ACC112 (cell line): Measurements from ENCODE around the gene SIX5.

Source experiments
- H2AFZ ChIP-seq: fragments of 200-600 bp; sonication (generic); one replicate; pipeline ENCODE4 v1.6.0; 2017; ENCODE audit warnings: antibody characterized with exemption, low read length; ENCODE audit not compliant: unreplicated experiment
- H3K27ac ChIP-seq: fragments of 200-600 bp; sonication (generic); 2 replicates; pipeline ENCODE4 v1.5.1; 2014; ENCODE audit warnings: low read depth, mild to moderate bottlenecking, antibody characterized with exemption, low read length, moderate library complexity
- H3K27me3 ChIP-seq: fragments of 200-600 bp; sonication (generic); 2 replicates; pipeline ENCODE4 v1.6.1; 2014; ENCODE audit warnings: mild to moderate bottlenecking, antibody characterized with exemption, low read length, moderate library complexity, mixed read lengths; ENCODE audit not compliant: insufficient read depth
- H3K36me3 ChIP-seq: fragments of 200-600 bp; sonication (generic); 2 replicates; pipeline ENCODE4 v1.6.1; 2016; ENCODE audit warnings: mild to moderate bottlenecking, antibody characterized with exemption, low read length, moderate library complexity, mixed read lengths; ENCODE audit not compliant: insufficient read depth
- H3K4me1 ChIP-seq: fragments of 200-600 bp; sonication (generic); one replicate; pipeline ENCODE4 v1.6.1; 2016; ENCODE audit warnings: low read length, mixed read lengths; ENCODE audit not compliant: insufficient read depth, unreplicated experiment, control insufficient read depth
- H3K4me3 ChIP-seq: fragments of 200-600 bp; sonication (generic); 2 replicates; pipeline ENCODE4 v1.5.1; 2014; ENCODE audit warnings: mild to moderate bottlenecking, low read depth, low read length
- H3K79me2 ChIP-seq: fragments of 200-600 bp; sonication (generic); one replicate; pipeline ENCODE4 v1.6.0; 2016; ENCODE audit warnings: low read length; ENCODE audit not compliant: control insufficient read depth, unreplicated experiment, insufficient read depth

Gene SIX5

GRCh38 chr19:45782162-45782691 lies 13.2 kb upstream of the SIX5 start, which contains the start of gene DMPK:
Gene DMPK, minus strand, starts transcription at chr19:45782490. Its CDS starts 138 bp downstream, at chr19:45782352.
- peaks cover 30% of the 10 kb centered on the region for H3K4me1 ChIP-seq
- H3K36me3 ChIP-seq: 0 out of 2 replicates have a peak, but pooled peaks cover 11% of the 10 kb centered on the region
- H3K4me3 ChIP-seq: no peak within 1 kb of the TSS
- H3K27ac ChIP-seq: peak within 1 kb of the TSS; percentile 77
- H3K79me2 ChIP-seq: no peaks in the 10 kb centered on the region
- no peak within 1 kb of the TSS for H2AFZ ChIP-seq
- no peaks in the 10 kb centered on the region for H3K27me3 ChIP-seq

- no peaks in the 10 kb centered on the region for H3K79me2 ChIP-seq
- peaks cover 30% of the 10 kb centered on the region for H3K4me1 ChIP-seq
- 0 out of 2 replicates have a peak, but pooled peaks cover 11% of the 10 kb centered on the region for H3K36me3 ChIP-seq
- no peak overlapping the region for H2AFZ ChIP-seq
- no peak overlapping the region for H3K27ac ChIP-seq
- no peaks in the 10 kb centered on the region for H3K27me3 ChIP-seq
- no peak overlapping the region for H3K4me3 ChIP-seq
Measured at GRCh38 chr19:45781214-45782161, 12.4 kb upstream of the SIX5 start.

DNA sequence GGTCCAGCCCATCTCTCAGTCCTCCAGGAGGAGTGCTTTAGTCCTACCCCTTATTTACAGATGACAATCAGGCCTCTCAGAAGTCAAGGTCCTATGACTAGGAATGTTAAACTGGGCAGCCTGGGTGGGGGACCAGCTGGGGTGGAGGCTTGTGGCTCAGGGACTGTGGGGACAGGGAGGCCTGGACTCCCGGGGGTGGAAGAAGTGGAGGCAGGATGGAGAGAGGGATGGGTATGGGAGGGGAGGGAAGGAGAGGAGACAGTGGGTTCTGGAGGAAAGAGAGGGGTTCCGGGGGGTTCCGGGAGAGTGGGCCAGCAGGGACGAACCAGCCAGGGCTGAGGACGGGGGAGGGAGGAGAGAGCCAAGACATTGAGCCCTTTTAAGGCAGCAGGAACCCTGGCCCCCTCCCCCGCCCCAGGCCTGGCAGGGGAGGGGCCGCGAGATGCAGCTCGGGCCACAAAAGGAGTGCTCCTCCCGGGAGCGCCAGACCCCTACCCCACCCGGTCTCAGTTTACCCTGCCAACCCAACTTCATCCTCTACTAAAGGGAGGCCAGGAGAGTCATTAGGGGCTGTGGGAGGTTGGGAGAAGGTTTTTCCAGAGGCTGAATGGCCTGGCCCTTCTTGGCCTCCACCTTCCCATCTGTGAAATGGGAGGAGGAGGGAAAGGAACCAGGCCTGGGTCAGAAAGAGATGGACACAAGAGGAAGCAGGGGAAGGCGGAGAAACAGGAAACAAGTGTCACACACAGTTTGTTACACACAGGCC lies 11.6 kb upstream of the SIX5 start:
- Histone ChIP-seq H3K27ac (no peak overlapping the region), H2AFZ (no peak overlapping the region), H3K79me2 (no peaks in the 10 kb centered on the region), H3K27me3 (no peaks in the 10 kb centered on the region), H3K36me3 (0 out of 2 replicates have a peak, but pooled peaks cover 11% of the 10 kb centered on the region), H3K4me3 (no peak overlapping the region), H3K4me1 (peaks cover 30% of the 10 kb centered on the region)

GRCh38 chr19:45780146-45780447 lies 11.0 kb upstream of the SIX5 start:
- Histone ChIP-seq H3K79me2 (no peaks in the 10 kb centered on the region), H3K27ac (no peak overlapping the region), H3K4me1 (peaks cover 30% of the 10 kb centered on the region), H3K4me3 (no peak overlapping the region), H3K27me3 (no peaks in the 10 kb centered on the region), H2AFZ (no peak overlapping the region), H3K36me3 (0 out of 2 replicates have a peak, but pooled peaks cover 11% of the 10 kb centered on the region)

DNA sequence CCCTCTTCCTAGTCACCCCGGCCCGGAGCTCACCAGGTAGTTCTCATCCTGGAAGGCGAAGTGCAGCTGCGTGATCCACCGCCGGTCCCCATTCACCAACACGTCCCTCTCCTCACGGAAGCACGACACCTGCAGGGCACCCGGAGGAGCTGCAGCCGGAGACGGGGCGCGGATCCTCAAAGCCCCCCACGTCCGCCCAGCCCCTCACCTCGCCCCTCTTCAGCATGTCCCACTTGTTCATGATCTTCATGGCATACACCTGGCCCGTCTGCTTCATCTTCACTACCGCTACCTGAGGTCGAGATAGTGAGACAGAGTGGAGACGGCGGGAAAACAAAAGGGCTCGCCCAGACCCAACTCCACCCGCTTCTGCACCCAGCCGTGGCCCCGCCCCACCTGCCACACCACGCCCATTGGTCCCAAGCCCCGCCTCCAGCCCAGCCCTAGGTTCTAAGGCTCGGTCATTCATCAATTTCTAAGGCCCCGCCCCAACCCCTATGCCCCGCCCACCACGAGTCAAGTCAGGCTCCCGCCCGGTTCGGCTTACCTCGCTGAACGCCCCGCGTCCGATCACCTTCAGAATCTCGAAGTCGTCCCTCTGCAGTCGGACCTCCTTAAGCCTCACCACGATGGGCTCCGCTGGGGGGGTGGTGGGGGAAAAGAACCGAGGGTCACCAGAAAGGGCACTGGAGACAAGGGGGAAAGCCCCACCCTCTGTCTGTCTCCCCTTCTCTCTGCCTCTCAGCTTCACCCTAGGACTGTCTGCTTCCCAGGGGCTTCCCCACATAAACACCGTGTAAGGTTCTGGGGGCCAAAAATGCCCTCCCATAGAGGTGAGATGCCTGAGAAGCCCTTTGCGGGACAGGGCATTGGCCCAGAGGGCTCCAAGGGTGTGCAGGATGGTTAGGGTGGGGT lies 10.4 kb upstream of the SIX5 start:
- H2AFZ ChIP-seq: no peak overlapping the region
- H3K27ac ChIP-seq: no peak overlapping the region
- H3K79me2 ChIP-seq: no peaks in the 10 kb centered on the region
- no peaks in the 10 kb centered on the region for H3K27me3 ChIP-seq
- no peak overlapping the region for H3K4me3 ChIP-seq
- H3K4me1 ChIP-seq: peaks cover 30% of the 10 kb centered on the region
- 0 out of 2 replicates have a peak, but pooled peaks cover 11% of the 10 kb centered on the region for H3K36me3 ChIP-seq

DNA sequence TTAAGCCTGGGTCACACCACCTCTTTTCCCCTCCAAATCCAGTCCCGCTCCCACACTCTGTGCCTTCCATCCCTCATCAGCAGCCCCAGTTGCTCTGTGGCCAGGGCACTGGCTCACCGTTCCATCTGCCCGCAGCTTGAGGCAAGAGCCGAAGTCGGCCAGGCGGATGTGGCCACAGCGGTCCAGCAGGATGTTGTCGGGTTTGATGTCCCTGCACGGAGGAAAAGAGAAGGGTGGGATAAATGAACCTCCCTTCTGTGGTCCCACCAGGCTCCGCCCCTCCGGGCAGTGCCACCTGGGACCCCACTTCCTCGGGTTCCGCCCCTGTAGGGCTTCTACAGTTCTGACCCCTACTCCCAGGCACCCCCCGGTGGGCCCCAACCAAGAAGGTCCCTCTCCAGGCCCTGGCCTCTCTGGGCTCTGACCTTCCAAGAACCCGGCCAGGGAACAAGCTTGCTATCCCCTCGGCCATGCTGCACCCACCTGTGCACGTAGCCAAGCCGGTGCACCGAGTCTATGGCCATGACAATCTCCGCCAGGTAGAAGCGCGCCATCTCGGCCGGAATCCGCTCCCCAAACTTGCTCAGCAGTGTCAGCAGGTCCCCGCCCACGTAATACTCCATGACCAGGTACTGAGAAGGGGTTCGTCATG lies 9.1 kb upstream of the SIX5 start:
- Histone ChIP-seq H2AFZ (no peak overlapping the region), H3K4me1 (peaks cover 19% of the 10 kb centered on the region), H3K4me3 (no peak overlapping the region), H3K27ac (no peak overlapping the region), H3K36me3 (0 out of 2 replicates have a peak, but pooled peaks cover 11% of the 10 kb centered on the region), H3K27me3 (no peaks in the 10 kb centered on the region), H3K79me2 (no peaks in the 10 kb centered on the region)

DNA sequence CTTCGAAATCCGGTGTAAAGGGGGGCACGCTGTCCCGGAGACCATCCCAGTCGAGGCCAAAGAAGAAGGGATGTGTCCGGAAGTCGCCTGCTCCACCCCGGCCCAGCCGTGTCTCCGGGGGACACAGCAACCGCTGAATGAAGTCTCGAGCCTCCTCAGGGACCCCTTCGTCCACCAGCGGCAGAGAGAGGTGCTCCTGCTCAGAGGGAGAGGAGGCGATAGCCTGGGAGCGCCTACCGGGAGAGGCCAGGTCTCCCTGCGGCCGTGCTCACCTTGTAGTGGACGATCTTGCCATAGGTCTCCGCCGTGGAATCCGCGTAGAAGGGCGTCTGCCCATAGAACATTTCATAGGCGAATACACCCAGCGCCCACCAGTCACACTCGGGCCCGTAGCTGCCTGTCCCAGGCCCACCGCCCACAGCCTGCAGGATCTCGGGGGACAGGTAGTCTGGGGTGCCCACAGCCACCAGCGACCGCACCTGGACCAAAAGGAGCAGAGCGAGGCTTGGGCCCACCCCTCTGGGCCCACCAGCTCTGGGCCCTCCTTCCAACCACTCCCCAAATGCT lies 8.4 kb upstream of the SIX5 start:
- no peak overlapping the region for H3K27ac ChIP-seq
- no peaks in the 10 kb centered on the region for H3K79me2 ChIP-seq
- H3K4me1 ChIP-seq: peaks cover 15% of the 10 kb centered on the region
- no peaks in the 10 kb centered on the region for H3K27me3 ChIP-seq
- no peak overlapping the region for H3K4me3 ChIP-seq
- 0 out of 2 replicates have a peak, but pooled peaks cover 11% of the 10 kb centered on the region for H3K36me3 ChIP-seq
- no peak overlapping the region for H2AFZ ChIP-seq

GRCh38 chr19:45774765-45775164 lies 5.7 kb upstream of the SIX5 start:
- Histone ChIP-seq H3K79me2 (no peaks in the 10 kb centered on the region), H3K27ac (no peak overlapping the region), H2AFZ (no peak overlapping the region), H3K4me1 (no peaks in the 10 kb centered on the region), H3K27me3 (no peaks in the 10 kb centered on the region), H3K36me3 (0 out of 2 replicates have a peak, but pooled peaks cover 7% of the 10 kb centered on the region), H3K4me3 (no peak overlapping the region)

- no peaks in the 10 kb centered on the region for H3K4me1 ChIP-seq
- H3K36me3 ChIP-seq: 0 out of 2 replicates have a peak, but pooled peaks cover 2% of the 10 kb centered on the region
- H3K27ac ChIP-seq: no peak overlapping the region
- H3K27me3 ChIP-seq: no peaks in the 10 kb centered on the region
- no peak overlapping the region for H3K4me3 ChIP-seq
- no peaks in the 10 kb centered on the region for H3K79me2 ChIP-seq
- H2AFZ ChIP-seq: no peak overlapping the region
Measured at GRCh38 chr19:45773384-45773783, 4.3 kb upstream of the SIX5 start.
